H1 (cell line): ENCODE measurements around the gene ST3GAL3. TPM values are rescaled to one million over a fixed set of nuclear protein-coding genes. Genes with fewer than 3 reads are reported as not detected.

ENCODE experiments used
- CTCF ChIA-PET: fragments of 300-600 bp; sonication (Branson Sonifier 250); formaldehyde crosslinking; loops from one replicate; lab custom pipeline; 2021; ENCODE audit not compliant: partially characterized antibody; lab: Charles Lee
- POLR2A ChIA-PET: fragments of 300-600 bp; sonication (Branson Sonifier 250); formaldehyde crosslinking; loops from one replicate; lab custom pipeline; 2021; ENCODE audit warnings: inconsistent platforms; ENCODE audit not compliant: partially characterized antibody; lab: Charles Lee
- DNase-seq, 2 experiments: peaks; one replicate each; pipeline versions ENCODE4 v3.0.0 to v3.0.0-alpha.2; 2010 to 2022; ENCODE audit warnings: low spot score in 2 of 2, low read depth in 1 of 2, mixed read lengths in 1 of 2
- FAIRE-seq: peaks from 2 replicates; lab custom pipeline; 2011; peaks lifted over from hg19 to GRCh38; lab: Jason Lieb, UNC
- H2AFZ ChIP-seq: 2 replicates; pipeline ENCODE4 v1.8.1; 2012; ENCODE audit warnings: low read length, inconsistent platforms
- H2AK5ac ChIP-seq: 2 replicates; pipeline ENCODE4 v1.6.1; 2013; ENCODE audit warnings: low read depth, low read length
- H2BK120ac ChIP-seq: replicated peaks from 2 replicates; pipeline ENCODE3; 2013; ENCODE audit warnings: low read depth, low read length, inconsistent platforms
- H2BK12ac ChIP-seq: 2 replicates; pipeline ENCODE4 v1.6.1; 2013; ENCODE audit warnings: low read depth, low read length
- H2BK15ac ChIP-seq: 2 replicates; pipeline ENCODE4 v1.6.1; 2013; ENCODE audit warnings: low read length
- H2BK20ac ChIP-seq: 2 replicates; pipeline ENCODE4 v1.6.1; 2013; ENCODE audit warnings: low read length
- H2BK5ac ChIP-seq: 2 replicates; pipeline ENCODE4 v1.6.1; 2013; ENCODE audit warnings: low read depth, low read length
- H3K14ac ChIP-seq: 2 replicates; pipeline ENCODE4 v1.6.1; 2013; ENCODE audit warnings: inconsistent platforms; ENCODE audit not compliant: insufficient read length
- H3K18ac ChIP-seq: 2 replicates; pipeline ENCODE4 v1.6.1; 2013; ENCODE audit warnings: low read length; ENCODE audit errors: extremely low read depth
- H3K23ac ChIP-seq: 2 replicates; pipeline ENCODE4 v1.6.1; 2013; ENCODE audit warnings: inconsistent platforms; ENCODE audit not compliant: insufficient read length
- H3K23me2 ChIP-seq: 2 replicates; pipeline ENCODE4 v1.6.1; 2013; ENCODE audit warnings: low read depth, low read length
- H3K27ac ChIP-seq: 2 replicates; pipeline ENCODE4 v1.6.1; 2011; ENCODE audit warnings: low read depth, low read length, inconsistent platforms
- H3K27me3 ChIP-seq, 4 experiments: replicated peaks in 1 of 4; 1 replicate in 1 of 4; 2 replicates in 3 of 4; pipeline versions ENCODE4 v1.6.1 to v1.8.1; 2011 to 2013; ENCODE audit warnings: low read length in 3 of 4, mild to moderate bottlenecking in 3 of 4, inconsistent platforms in 2 of 4, mixed read lengths in 2 of 4, moderate library complexity in 1 of 4; ENCODE audit not compliant: control insufficient read depth in 3 of 4, insufficient read depth in 3 of 4; ENCODE audit errors: extremely low read depth in 1 of 4
- H3K36me3 ChIP-seq, 4 experiments: 2 replicates each; pipeline versions ENCODE4 v1.6.1 to v1.8.1; 2011 to 2013; ENCODE audit warnings: mild to moderate bottlenecking in 4 of 4, low read length in 3 of 4, moderate library complexity in 2 of 4, control low read depth in 1 of 4, inconsistent platforms in 1 of 4; ENCODE audit not compliant: insufficient read depth in 4 of 4, control insufficient read depth in 2 of 4
- H3K4ac ChIP-seq: replicated peaks from 2 replicates; pipeline ENCODE3; 2013; ENCODE audit warnings: low read length, low read depth, mixed read lengths, inconsistent platforms; ENCODE audit not compliant: insufficient read length
- H3K4me1 ChIP-seq, 4 experiments: replicated peaks in 1 of 4; 1 replicate in 1 of 4; 2 replicates in 3 of 4; pipeline versions ENCODE4 v1.6.1 to v1.8.1; 2011 to 2013; ENCODE audit warnings: low read length in 3 of 4, inconsistent platforms in 2 of 4, mixed read lengths in 1 of 4; ENCODE audit not compliant: insufficient read depth in 4 of 4, control insufficient read depth in 3 of 4
- H3K4me2 ChIP-seq, 2 experiments: 2 replicates each; pipeline versions ENCODE4 v1.6.1 to v1.8.1; 2011 to 2013; ENCODE audit warnings: low read depth in 2 of 2, low read length in 2 of 2, control low read depth in 1 of 2, inconsistent platforms in 1 of 2, mild to moderate bottlenecking in 1 of 2; ENCODE audit not compliant: insufficient read depth in 1 of 2
- H3K4me3 ChIP-seq, 4 experiments: fragments of 200-600, 300-600 bp in 1 of 4; sonication (generic), shearing (Covaris generic), sonication (Bioruptor Twin) in 1 of 4; 2 replicates each; pipeline versions ENCODE4 v1.5.1 to v1.8.1; 2011 to 2016; ENCODE audit warnings: low read length in 4 of 4, low read depth in 3 of 4, control low read depth in 2 of 4, inconsistent platforms in 2 of 4, mild to moderate bottlenecking in 2 of 4, mixed read lengths in 1 of 4, moderate library complexity in 1 of 4; ENCODE audit not compliant: insufficient read depth in 2 of 4; ENCODE audit errors: extremely low read depth in 1 of 4
- H3K56ac ChIP-seq: replicated peaks from 2 replicates; pipeline ENCODE3; 2013; ENCODE audit warnings: low read depth, mild to moderate bottlenecking, mixed read lengths, low read length, inconsistent platforms; ENCODE audit not compliant: insufficient read length
- H3K79me1 ChIP-seq: 2 replicates; pipeline ENCODE4 v1.6.1; 2013; ENCODE audit warnings: low read depth, low read length, control low read depth
- H3K79me2 ChIP-seq, 2 experiments: 2 replicates each; pipeline versions ENCODE4 v1.6.1 to v1.8.1; 2012 to 2013; ENCODE audit warnings: low read length in 2 of 2, mild to moderate bottlenecking in 2 of 2, inconsistent platforms in 1 of 2; ENCODE audit not compliant: insufficient read depth in 2 of 2, control insufficient read depth in 1 of 2
- H3K9ac ChIP-seq, 4 experiments: replicated peaks in 1 of 4; 1 replicate in 1 of 4; 2 replicates in 3 of 4; pipeline versions ENCODE4 v1.6.1 to v1.8.1; 2011 to 2013; ENCODE audit warnings: low read depth in 3 of 4, low read length in 3 of 4, control low read depth in 2 of 4, mild to moderate bottlenecking in 2 of 4, moderate library complexity in 2 of 4, inconsistent platforms in 1 of 4; ENCODE audit errors: extremely low read depth in 1 of 4
- H3K9me3 ChIP-seq, 2 experiments: 2 replicates each; pipeline versions ENCODE4 v1.6.1 to v1.8.1; 2012 to 2013; ENCODE audit warnings: mild to moderate bottlenecking in 2 of 2, moderate library complexity in 2 of 2, control low read depth in 1 of 2, inconsistent platforms in 1 of 2, low read depth in 1 of 2, low read length in 1 of 2, mixed read lengths in 1 of 2; ENCODE audit not compliant: insufficient read depth in 2 of 2
- H4K20me1 ChIP-seq, 2 experiments: replicated peaks in 1 of 2; 2 replicates each; pipeline versions ENCODE3 to v1.8.1; 2011 to 2013; ENCODE audit warnings: inconsistent platforms in 2 of 2, low read length in 2 of 2, mild to moderate bottlenecking in 1 of 2; ENCODE audit not compliant: insufficient read depth in 2 of 2, control insufficient read depth in 1 of 2
- H4K5ac ChIP-seq: 2 replicates; pipeline ENCODE4 v1.6.1; 2013; ENCODE audit warnings: low read length, low read depth, mixed read lengths, inconsistent platforms; ENCODE audit not compliant: insufficient read length
- H4K8ac ChIP-seq: 2 replicates; pipeline ENCODE4 v1.8.0; 2013; ENCODE audit warnings: mild to moderate bottlenecking, moderate library complexity, low read length, inconsistent platforms; ENCODE audit not compliant: insufficient read depth; ENCODE audit errors: extremely low read depth
- H4K91ac ChIP-seq: replicated peaks from 2 replicates; pipeline ENCODE3; 2013; ENCODE audit warnings: low read length, mixed read lengths, inconsistent platforms; ENCODE audit not compliant: insufficient read length
- HDAC2 ChIP-seq, 2 experiments: fragments of 300-600 bp in 1 of 2; sonication (generic) in 1 of 2; IDR thresholded peaks; 2 replicates each; pipeline ENCODE4 v1.6.1; 2011 to 2012; ENCODE audit warnings: low read depth in 2 of 2, low read length in 2 of 2, mild to moderate bottlenecking in 2 of 2, moderate library complexity in 2 of 2, borderline replicate concordance in 1 of 2, inconsistent platforms in 1 of 2
- WGBS, 2 experiments: shearing (Covaris generic) in 1 of 2; methylation state at CpG; one replicate each; pipeline versions ENCODE4 v1.1.6 to v1.1.7; 2013 to 2015; ENCODE audit warnings: low lambda C conversion rate in 2 of 2, mixed read lengths in 2 of 2, inconsistent platforms in 1 of 2, low coverage in 1 of 2, missing lambda C conversion rate in 1 of 2; ENCODE audit not compliant: insufficient replicate concordance in 2 of 2, insufficient coverage in 1 of 2, insufficient read length in 1 of 2; ENCODE audit errors: extremely low coverage in 1 of 2, missing lambda C conversion rate in 1 of 2; 5-methylcytosine and 5-hydroxymethylcytosine counted together
- polyA plus RNA-seq, 7 experiments: library from polyadenylated mRNA; depleted of rRNA in 3 of 7; stranded (reverse) in 5 of 7; unstranded in 2 of 7; fragments of >200 nt in 5 of 7; fragments of 200-250 nt in 2 of 7; gene quantifications; 1 replicate in 5 of 7; 2 replicates in 1 of 7; 4 replicates in 1 of 7; pipeline versions ENCODE4 v1.2.1 to v1.2.3, GENCODE V29; 2011 to 2013; ENCODE audit warnings: missing spikeins in 2 of 7, mixed read lengths in 2 of 7
- total RNA-seq: library from RNA; stranded (reverse); fragmentation: NEBNext Ultra II Directional; extraction: Animal tissue kit (Norgen Biotek cat#: 25700); gene quantifications from 2 replicates; pipeline ENCODE4 v1.2.1, GENCODE V29; 2021

Gene ST3GAL3
- total and polyA plus RNA-seq, 2 of the 8 experiments (the other 6 are each of a cell fraction or from before 2014, with no cell fraction given) = 6.8 to 7.0 TPM

- POLR2A ChIA-PET = interaction anchor here (0.9 to 6.8 kb wide), 5 partner anchors 10 to 181 kb away, joined by 3 to 29 read pairs (median 8); partner anchors contain the start of genes DPH2 and SLC6A9
- no peaks in the 10 kb centered on the region; a peak in 1 of 8 replicates for H3K36me3 ChIP-seq
- CTCF ChIA-PET = interaction anchor here (8.7 to 10.8 kb wide), 3 partner anchors 10 to 178 kb away, joined by 79 to 151 read pairs (median 112); partner anchors contain the start of genes ARTN and DPH2
Measured at GRCh38 chr1:43944860-43945259, 237.5 kb downstream of the ST3GAL3 start.

More at GRCh38 chr1:43944860-43945259, 237.5 kb downstream of the ST3GAL3 start:
- Histone ChIP-seq H4K91ac (no peak overlapping the region), H3K18ac (no peak overlapping the region), H4K5ac (no peak overlapping the region), H3K27ac (no peak overlapping the region), H3K79me2 (no peaks in the 10 kb centered on the region), H3K79me1 (peaks cover 3% of the 10 kb centered on the region; the same call in 1 of the 2 replicates), H3K9ac (no peak overlapping the region), H2BK120ac (no peak overlapping the region), H3K14ac (no peak overlapping the region), H4K8ac (no peak overlapping the region), H3K9me3 (no peaks in the 10 kb centered on the region), H3K56ac (no peak overlapping the region), H3K4me2 (no peak overlapping the region), H3K4me3 (no peak overlapping the region), H2BK15ac (no peak overlapping the region), H3K23me2 (peaks cover 3% of the 10 kb centered on the region; the same call in 1 of the 2 replicates), H3K27me3 (no peaks in the 10 kb centered on the region; a peak in 1 of 7 replicates), H3K23ac (no peak overlapping the region), H4K20me1 (no peaks in the 10 kb centered on the region), H3K4ac (no peak overlapping the region), H2BK5ac (no peak overlapping the region), H2AK5ac (no peak overlapping the region), H2BK12ac (no peak overlapping the region), H2AFZ (no peak overlapping the region), H3K4me1 (peaks cover 0 to 17% (median 4%) of the 10 kb centered on the region in 4 experiments; a peak in 5 of 7 replicates), H2BK20ac (no peak overlapping the region)
- FAIRE-seq (no peak), DNase-seq (no peak)
- TF ChIP-seq HDAC2 (IDR thresholded peaks at IDR 0.05; ENCODE audit: borderline replicate concordance in 1 of 2, low read depth in 2 of 2, low read length in 2 of 2) = no peak
- 89% methylated on average over 1 of the region's 1 CpG; no CpG with 5 or more reads in 1 of the 2 experiments for WGBS, 2 experiments
